GM12874 (cell line): ENCODE data around the gene CD300E.

Experiments used
- CTCF ChIP-seq: IDR thresholded peaks from 2 replicates; pipeline ENCODE4 v1.5.1; 2011; ENCODE audit warnings: low read depth, mild to moderate bottlenecking, control low read depth, low read length, moderate library complexity; ENCODE audit not compliant: insufficient read depth

CD300E gene

GRCh38 chr17:74582633-74583032, 40.9 kb downstream of the CD300E start:
- TF ChIP-seq CTCF, result no peak

- TF ChIP-seq CTCF, result no peak
These were observed 43.6 kb downstream of the CD300E start for GRCh38 chr17:74579900-74580299.

GRCh38 chr17:74578979-74579378, 44.6 kb downstream of the CD300E start:
- TF ChIP-seq CTCF, result no peak

GRCh38 chr17:74574489-74575142, 48.9 kb downstream of the CD300E start:
- TF ChIP-seq CTCF, result no peak

- no peak for TF ChIP-seq CTCF
These were observed 50.4 kb downstream of the CD300E start for GRCh38 chr17:74573169-74573568.

- no peak for TF ChIP-seq CTCF
These were observed 51.8 kb downstream of the CD300E start for GRCh38 chr17:74571621-74572270.

GRCh38 chr17:74569020-74570003, 54.2 kb downstream of the CD300E start:
- TF ChIP-seq CTCF, result no peak
